ENCODE data around the gene PPP2R3B. TPM values are rescaled to one million over a fixed set of nuclear protein-coding genes. Genes with fewer than 3 reads are reported as not detected.
"Not testable (repeated sequence)": the region's sequence is repeated elsewhere in the genome, so short reads cannot be mapped to it uniquely, and the experiment has no call there.

Gene PPP2R3B
- total RNA-seq, 1 experiment from 2014 or later = 12.6 TPM

GRCh38 chrX:338836-339400 lies 47.8 kb downstream of the PPP2R3B start:
- DNase-seq (ENCODE audit: low spot score) = no peak

GRCh38 chrX:338281-338835 lies 48.3 kb downstream of the PPP2R3B start:
- DNase-seq (ENCODE audit: low spot score) = no peak

- no peak for DNase-seq (ENCODE audit: low spot score)
Measured at GRCh38 chrX:337331-337831, 49.3 kb downstream of the PPP2R3B start.

- no peak for DNase-seq (ENCODE audit: low spot score)
Measured at GRCh38 chrX:336227-336626, 50.5 kb downstream of the PPP2R3B start.

- no peak for DNase-seq (ENCODE audit: low spot score)
Measured at GRCh38 chrX:335758-336155, 51.0 kb downstream of the PPP2R3B start.

GRCh38 chrX:334971-335757 lies 51.5 kb downstream of the PPP2R3B start:
- no peak for DNase-seq (ENCODE audit: low spot score)

GRCh38 chrX:334331-334891 lies 52.3 kb downstream of the PPP2R3B start:
- DNase-seq (ENCODE audit: low spot score) = no peak

GRCh38 chrX:333611-334311 lies 52.9 kb downstream of the PPP2R3B start:
- no peak for DNase-seq (ENCODE audit: low spot score)

- DNase-seq (ENCODE audit: low spot score) = no peak
Measured at GRCh38 chrX:332916-333610, 53.6 kb downstream of the PPP2R3B start.

GRCh38 chrX:332496-332860 lies 54.2 kb downstream of the PPP2R3B start:
- DNase-seq (ENCODE audit: low spot score) = no peak

- no peak for DNase-seq (ENCODE audit: low spot score)
Measured at GRCh38 chrX:331825-332495, 54.7 kb downstream of the PPP2R3B start.

GRCh38 chrX:331151-331824 lies 55.4 kb downstream of the PPP2R3B start:
- no peak for DNase-seq (ENCODE audit: low spot score)

GRCh38 chrX:330726-331150 lies 56.0 kb downstream of the PPP2R3B start:
- no peak for DNase-seq (ENCODE audit: low spot score)

GRCh38 chrX:330141-330725 lies 56.5 kb downstream of the PPP2R3B start:
- DNase-seq (ENCODE audit: low spot score) = not testable (repeated sequence)

GRCh38 chrX:329291-329910 lies 57.3 kb downstream of the PPP2R3B start:
- DNase-seq (ENCODE audit: low spot score) = no peak

- DNase-seq (ENCODE audit: low spot score) = no peak
Measured at GRCh38 chrX:327660-328126, 59.0 kb downstream of the PPP2R3B start.

- not testable (repeated sequence) for DNase-seq (ENCODE audit: low spot score)
Measured at GRCh38 chrX:324664-325063, 62.0 kb downstream of the PPP2R3B start.

GRCh38 chrX:323721-324628 lies 62.7 kb downstream of the PPP2R3B start:
- peak; percentile 90 for DNase-seq (ENCODE audit: low spot score)
